ENCODE results near the gene VPS16. TPM values are rescaled to one million over a fixed set of nuclear protein-coding genes. Genes with fewer than 3 reads are reported as not detected.

The VPS16 gene
- polyA plus RNA-seq, 1 donor (not counting 4 experiments of a cell fraction or from before 2014, with no cell fraction given) = 22.7 TPM

DNA sequence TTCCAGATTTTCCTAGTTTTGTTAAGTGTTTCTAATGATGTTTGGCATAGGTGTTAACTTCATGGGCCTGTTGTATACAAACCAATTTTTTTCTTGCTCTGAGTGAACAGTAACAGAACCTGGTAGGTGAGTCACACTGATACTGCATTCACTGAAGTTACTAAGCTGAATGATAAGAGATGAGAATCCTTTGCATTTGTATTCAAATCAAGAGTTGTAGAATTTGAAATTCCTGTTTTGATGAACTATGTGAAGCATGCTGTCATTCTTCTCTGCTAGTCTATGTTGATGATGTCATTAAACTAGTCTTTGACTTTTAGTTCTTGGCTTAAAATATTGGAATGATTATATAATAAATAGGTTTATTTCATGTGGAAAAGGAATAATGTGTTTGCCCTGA is 70.7 kb downstream of the VPS16 start:
- Histone ChIP-seq H3K27ac (ENCODE audit: control insufficient read depth, insufficient read depth, low read length) (no peak overlapping the region), H2AFZ (ENCODE audit: control insufficient read depth, low read length) (no peak overlapping the region), H3K9ac (ENCODE audit: control insufficient read depth, extremely low read depth, insufficient read depth, low read length) (no peak overlapping the region), H3K27me3 (ENCODE audit: control insufficient read depth, extremely low read depth, insufficient read depth, low read length) (no peaks in the 10 kb centered on the region), H4K20me1 (ENCODE audit: control insufficient read depth, extremely low read depth, insufficient read depth, low read length) (no peaks in the 10 kb centered on the region), H3K4me1 (ENCODE audit: control insufficient read depth, extremely low read depth, insufficient read depth, low read length) (no peaks in the 10 kb centered on the region), H3K4me2 (ENCODE audit: control insufficient read depth, extremely low read depth, insufficient read depth, low read depth, low read length) (no peak overlapping the region), H3K4me3 (ENCODE audit: control insufficient read depth in 2 of 3, extremely low read depth in 1 of 3, insufficient read depth in 2 of 3, low read depth in 1 of 3, low read length in 3 of 3) (no peak overlapping the region), H3K9me1 (ENCODE audit: control insufficient read depth, extremely low read depth, insufficient read depth, low read length) (no peaks in the 10 kb centered on the region), H3K79me2 (ENCODE audit: control insufficient read depth, insufficient read depth, low read length) (peaks cover 7% of the 10 kb centered on the region), H3K9me3 (ENCODE audit: control insufficient read depth, low read depth, low read length) (no peaks in the 10 kb centered on the region), H3K36me3 (ENCODE audit: control insufficient read depth in 2 of 2, extremely low read depth in 1 of 2, insufficient read depth in 2 of 2, low read length in 2 of 2) (no peaks in the 10 kb centered on the region)
- no peak for FAIRE-seq
- DNase-seq (ENCODE audit: low read depth, low spot score) = no peak
- dilution Hi-C loops (cut with MboI; ENCODE audit: extremely low pct_ligation_motif_present, low sequenced_read_pairs) = no loop called here
- TF ChIP-seq, protein P1, sequence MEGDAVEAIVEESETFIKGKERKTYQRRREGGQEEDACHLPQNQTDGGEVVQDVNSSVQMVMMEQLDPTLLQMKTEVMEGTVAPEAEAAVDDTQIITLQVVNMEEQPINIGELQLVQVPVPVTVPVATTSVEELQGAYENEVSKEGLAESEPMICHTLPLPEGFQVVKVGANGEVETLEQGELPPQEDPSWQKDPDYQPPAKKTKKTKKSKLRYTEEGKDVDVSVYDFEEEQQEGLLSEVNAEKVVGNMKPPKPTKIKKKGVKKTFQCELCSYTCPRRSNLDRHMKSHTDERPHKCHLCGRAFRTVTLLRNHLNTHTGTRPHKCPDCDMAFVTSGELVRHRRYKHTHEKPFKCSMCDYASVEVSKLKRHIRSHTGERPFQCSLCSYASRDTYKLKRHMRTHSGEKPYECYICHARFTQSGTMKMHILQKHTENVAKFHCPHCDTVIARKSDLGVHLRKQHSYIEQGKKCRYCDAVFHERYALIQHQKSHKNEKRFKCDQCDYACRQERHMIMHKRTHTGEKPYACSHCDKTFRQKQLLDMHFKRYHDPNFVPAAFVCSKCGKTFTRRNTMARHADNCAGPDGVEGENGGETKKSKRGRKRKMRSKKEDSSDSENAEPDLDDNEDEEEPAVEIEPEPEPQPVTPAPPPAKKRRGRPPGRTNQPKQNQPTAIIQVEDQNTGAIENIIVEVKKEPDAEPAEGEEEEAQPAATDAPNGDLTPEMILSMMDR (optimal IDR thresholded peaks at IDR 0.05 in 1 of 3, IDR thresholded peaks at IDR 0.05 in 1 of 3, conservative IDR thresholded peaks at IDR 0.05 in 1 of 3; ENCODE audit: extremely low read depth in 1 of 3, insufficient read depth in 2 of 3, low read length in 3 of 3) = no peak
- no peak for TF ChIP-seq EZH2 (IDR thresholded peaks at IDR 0.05; ENCODE audit: low read length)

DNA sequence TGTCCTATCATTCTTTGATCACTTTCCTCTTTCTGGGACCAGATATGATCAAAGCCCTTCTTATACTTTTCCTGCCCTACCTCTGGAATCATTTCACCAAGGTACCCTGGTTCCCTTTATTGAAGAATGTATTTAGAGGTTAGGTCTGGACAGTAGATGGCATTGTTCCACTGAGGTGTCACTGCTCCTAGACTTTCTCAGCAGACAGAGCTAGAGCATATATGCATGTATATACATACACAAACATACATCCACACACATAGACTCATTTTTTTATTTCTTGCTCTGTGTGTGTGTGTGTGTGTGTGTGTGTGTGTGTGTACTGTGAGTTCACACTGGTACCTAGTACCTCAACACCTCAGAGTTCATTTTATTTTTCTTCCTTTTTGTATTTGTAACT is 73.6 kb downstream of the VPS16 start:
- Histone ChIP-seq H3K27ac (ENCODE audit: control insufficient read depth, insufficient read depth, low read length) (no peak overlapping the region), H3K79me2 (ENCODE audit: control insufficient read depth, insufficient read depth, low read length) (peaks cover under 1% of the 10 kb centered on the region), H3K4me3 (ENCODE audit: control insufficient read depth in 2 of 3, extremely low read depth in 1 of 3, insufficient read depth in 2 of 3, low read depth in 1 of 3, low read length in 3 of 3) (no peak overlapping the region), H4K20me1 (ENCODE audit: control insufficient read depth, extremely low read depth, insufficient read depth, low read length) (no peaks in the 10 kb centered on the region), H2AFZ (ENCODE audit: control insufficient read depth, low read length) (no peak overlapping the region), H3K4me1 (ENCODE audit: control insufficient read depth, extremely low read depth, insufficient read depth, low read length) (no peaks in the 10 kb centered on the region), H3K9ac (ENCODE audit: control insufficient read depth, extremely low read depth, insufficient read depth, low read length) (no peak overlapping the region), H3K36me3 (ENCODE audit: control insufficient read depth in 2 of 2, extremely low read depth in 1 of 2, insufficient read depth in 2 of 2, low read length in 2 of 2) (no peaks in the 10 kb centered on the region), H3K4me2 (ENCODE audit: control insufficient read depth, extremely low read depth, insufficient read depth, low read depth, low read length) (no peak overlapping the region), H3K9me1 (ENCODE audit: control insufficient read depth, extremely low read depth, insufficient read depth, low read length) (no peaks in the 10 kb centered on the region), H3K27me3 (ENCODE audit: control insufficient read depth, extremely low read depth, insufficient read depth, low read length) (no peaks in the 10 kb centered on the region), H3K9me3 (ENCODE audit: control insufficient read depth, low read depth, low read length) (no peaks in the 10 kb centered on the region)
- FAIRE-seq = peak; percentile 39
- TF ChIP-seq EZH2 (IDR thresholded peaks at IDR 0.05; ENCODE audit: low read length) = no peak
- TF ChIP-seq, protein P1 (optimal IDR thresholded peaks at IDR 0.05 in 1 of 3, IDR thresholded peaks at IDR 0.05 in 1 of 3, conservative IDR thresholded peaks at IDR 0.05 in 1 of 3; ENCODE audit: extremely low read depth in 1 of 3, insufficient read depth in 2 of 3, low read length in 3 of 3) = peak in 2 of 3 experiments; percentile 10 to 47
- dilution Hi-C loops (cut with MboI; ENCODE audit: extremely low pct_ligation_motif_present, low sequenced_read_pairs) = no loop called here
- no peak for DNase-seq (ENCODE audit: low read depth, low spot score)

Other genes with a start within 250 kb of the VPS16 start
- gene NOP56, start 188.1 kb upstream of the VPS16 start, polyA plus RNA-seq = 193 to 300 TPM (median 242 TPM) in 3 replicates
- 113 to 131 TPM (median 123 TPM) in 3 replicates for gene IDH3B, start 176.5 kb upstream of the VPS16 start, polyA plus RNA-seq
- gene EBF4, start 148.0 kb upstream of the VPS16 start, polyA plus RNA-seq = 0.12 to 0.17 TPM in 2 of 3 replicates, not detected in the other
- gene CPXM1, start 40.1 kb upstream of the VPS16 start, polyA plus RNA-seq = not detected in 3 replicates
- gene C20orf141, start 25.8 kb upstream of the VPS16 start, polyA plus RNA-seq = not detected in 3 replicates
- not detected in 3 replicates for gene TMEM239, start 24.4 kb upstream of the VPS16 start, polyA plus RNA-seq
- 4.7 to 9.9 TPM (median 5.6 TPM) in 3 replicates for gene PCED1A, start 90 bp upstream of the VPS16 start, polyA plus RNA-seq
- 39.9 to 61.2 TPM (median 53.3 TPM) in 3 replicates for gene PTPRA, start 32.7 kb downstream of the VPS16 start, polyA plus RNA-seq
- gene GNRH2, start 202.9 kb downstream of the VPS16 start, polyA plus RNA-seq = 0.18 TPM in 1 of 3 replicates, not detected in the others
- gene MRPS26, start 205.3 kb downstream of the VPS16 start, polyA plus RNA-seq = 29.8 to 37.4 TPM (median 33.0 TPM) in 3 replicates
- not detected in 3 replicates for gene OXT, start 230.9 kb downstream of the VPS16 start, polyA plus RNA-seq
- not detected in 3 replicates for gene AVP, start 244.0 kb downstream of the VPS16 start, polyA plus RNA-seq

Measured in keratinocyte (primary cell).